Activated CD8-positive, alpha-beta T cell treated with anti-CD3 and anti-CD28 coated beads for 36 hours (primary cell): Measurements from ENCODE around the gene TESK2. TPM values are rescaled to one million over a fixed set of nuclear protein-coding genes. Genes with fewer than 3 reads are reported as not detected.

Experiments
- ATAC-seq: fragments of 200-7000 bp; cut with Tn5 transposase; one replicate; pipeline ENCODE4 v1.10.0; 2021; ENCODE audit warnings: mild to moderate bottlenecking, moderate library complexity
- CTCF ChIA-PET: fragments of 350-600 bp; sonication (Branson Sonifier 250); formaldehyde crosslinking; loops from one replicate; lab custom pipeline; 2021; ENCODE audit warnings: antibody characterized with exemption; lab: Charles Lee
- POLR2A ChIA-PET: fragments of 350-600 bp; sonication (Branson Sonifier 250); formaldehyde crosslinking; loops from one replicate; lab custom pipeline; 2021; ENCODE audit warnings: antibody characterized with exemption; lab: Charles Lee
- DNase-seq: peaks from one replicate; pipeline ENCODE4 v3.0.0-alpha.2; 2020
- H3K27ac Mint-ChIP-seq: one replicate; pipeline ENCODE4 v1.8.0; 2021; ENCODE audit warnings: mild to moderate bottlenecking, mixed read lengths
- H3K27me3 Mint-ChIP-seq: one replicate; pipeline ENCODE4 v1.8.0; 2021; ENCODE audit warnings: mixed read lengths
- H3K36me3 Mint-ChIP-seq: one replicate; pipeline ENCODE4 v1.8.0; 2021; ENCODE audit warnings: low read depth, mixed read lengths
- H3K4me1 Mint-ChIP-seq: one replicate; pipeline ENCODE4 v1.8.0; 2021; ENCODE audit warnings: low read depth, mixed read lengths
- H3K4me3 Mint-ChIP-seq: one replicate; pipeline ENCODE4 v1.8.0; 2021; ENCODE audit warnings: mild to moderate bottlenecking, moderate library complexity, mixed read lengths
- H3K9me3 Mint-ChIP-seq: one replicate; pipeline ENCODE4 v1.8.0; 2021; ENCODE audit warnings: mixed read lengths
- CTCF ChIP-seq: fragments of 200-600 bp; IDR thresholded peaks from one replicate; pipeline ENCODE4 v1.8.0; 2022; ENCODE audit warnings: antibody characterized with exemption, mild to moderate bottlenecking
- intact Hi-C: fragments of 100-400 bp; cut with micrococcal nuclease; formaldehyde crosslinking; loops from one replicate; pipeline ENCODE4 v1.10.0; 2022
- total RNA-seq, 2 experiments: library from RNA; stranded (reverse); gene quantifications; one replicate each; pipeline ENCODE4 v1.2.3, GENCODE V29; 2021

The TESK2 gene
- total RNA-seq, 2 experiments from 2014 or later, result 2.9 to 3.7 TPM

GRCh38 chr1:45488666-45489377, 2.1 kb downstream of the TESK2 start:
- ChIA-PET CTCF (interaction anchor here (1.0 to 11.3 kb wide), 3 partner anchors 131 to 185 kb away, joined by 3 to 191 read pairs (median 3); no protein-coding TSS in a partner anchor), POLR2A (interaction anchor here (0.5 to 4.8 kb wide), 2 partner anchors 29 to 148 kb away, joined by 3 to 23 read pairs; partner anchors contain the start of genes MUTYH and TOE1)
- Mint-ChIP-seq H3K4me1 (peaks cover 11% of the 10 kb centered on the region), H3K27ac (no peak overlapping the region), H3K36me3 (no peaks in the 10 kb centered on the region), H3K9me3 (no peaks in the 10 kb centered on the region), H3K27me3 (no peaks in the 10 kb centered on the region), H3K4me3 (no peak overlapping the region)
- TF ChIP-seq CTCF, result no peak
- no peak for ATAC-seq
- DNase-seq, result no peak
- intact Hi-C loops, result no loop called here

- DNase-seq (no peak), ATAC-seq (no peak)
- no peaks in the 10 kb centered on the region for H3K9me3 Mint-ChIP-seq
- CTCF ChIA-PET, result interaction anchor here (11.3 kb wide), 1 partner anchor 128 kb away, joined by 191 read pairs; no protein-coding TSS in a partner anchor
- peaks cover 10% of the 10 kb centered on the region for H3K4me1 Mint-ChIP-seq
- no peaks in the 10 kb centered on the region for H3K27me3 Mint-ChIP-seq
- no peaks in the 10 kb centered on the region for H3K36me3 Mint-ChIP-seq
- no peak overlapping the region for H3K27ac Mint-ChIP-seq
- no peak overlapping the region for H3K4me3 Mint-ChIP-seq
- POLR2A ChIA-PET, result no interaction called here
- intact Hi-C loops, result no loop called here
- no peak for TF ChIP-seq CTCF
Observed at GRCh38 chr1:45485949-45486348, 5.0 kb downstream of the TESK2 start.

GRCh38 chr1:45479039-45479748, 11.8 kb downstream of the TESK2 start:
- ATAC-seq, result no peak
- no peaks in the 10 kb centered on the region for H3K9me3 Mint-ChIP-seq
- H3K27ac Mint-ChIP-seq, result no peak overlapping the region
- H3K36me3 Mint-ChIP-seq, result no peaks in the 10 kb centered on the region
- intact Hi-C loops, result no loop called here
- no peak for TF ChIP-seq CTCF
- H3K4me3 Mint-ChIP-seq, result no peak overlapping the region
- POLR2A ChIA-PET, result no interaction called here
- no peaks in the 10 kb centered on the region for H3K4me1 Mint-ChIP-seq
- CTCF ChIA-PET, result no interaction called here
- H3K27me3 Mint-ChIP-seq, result no peaks in the 10 kb centered on the region
- DNase-seq, result no peak

GRCh38 chr1:45478121-45478814, 12.7 kb downstream of the TESK2 start:
- CTCF ChIA-PET, result no interaction called here
- Mint-ChIP-seq H3K9me3 (no peaks in the 10 kb centered on the region), H3K27ac (no peak overlapping the region)

More at GRCh38 chr1:45478121-45478814, 12.7 kb downstream of the TESK2 start:
- Mint-ChIP-seq H3K36me3 (no peaks in the 10 kb centered on the region), H3K27me3 (no peaks in the 10 kb centered on the region), H3K4me1 (peaks cover 2% of the 10 kb centered on the region), H3K4me3 (no peak overlapping the region)
- no peak for ATAC-seq
- POLR2A ChIA-PET, result no interaction called here
- intact Hi-C loops, result no loop called here
- no peak for DNase-seq
- TF ChIP-seq CTCF, result no peak
